Stomach (tissue), 4 donors: Measurements from ENCODE around the gene NELL1.

Experiments used
- EP300 ChIP-seq: sonication (generic); formaldehyde crosslinking; IDR thresholded peaks from one replicate; pipeline ENCODE4 v1.6.1; 2017; ENCODE audit warnings: antibody characterized with exemption
- POLR2A ChIP-seq, 4 donors: fragments of 450-650 bp; IDR thresholded peaks; one replicate each; pipeline ENCODE4 v1.6.1; 2016; ENCODE audit warnings: antibody characterized with exemption in 4 of 4, control low read depth in 2 of 4, mild to moderate bottlenecking in 1 of 4, moderate library complexity in 1 of 4
- POLR2AphosphoS5 ChIP-seq, 3 donors: sonication (generic); formaldehyde crosslinking; IDR thresholded peaks; one replicate each; pipeline ENCODE4 v1.6.1; 2016; ENCODE audit warnings: antibody characterized with exemption in 3 of 3
- TF ChIP-seq, protein P1 (sequence below), 7 experiments: fragments of 450-650 bp in 4 of 7; fragments of 200-600 bp in 3 of 7; sonication (generic) in 3 of 7; IDR thresholded peaks; one replicate each; pipeline ENCODE4 v1.5.1; 2016 to 2019; ENCODE audit warnings: antibody characterized with exemption in 7 of 7, control low read depth in 2 of 7, mild to moderate bottlenecking in 1 of 7

DNA sequence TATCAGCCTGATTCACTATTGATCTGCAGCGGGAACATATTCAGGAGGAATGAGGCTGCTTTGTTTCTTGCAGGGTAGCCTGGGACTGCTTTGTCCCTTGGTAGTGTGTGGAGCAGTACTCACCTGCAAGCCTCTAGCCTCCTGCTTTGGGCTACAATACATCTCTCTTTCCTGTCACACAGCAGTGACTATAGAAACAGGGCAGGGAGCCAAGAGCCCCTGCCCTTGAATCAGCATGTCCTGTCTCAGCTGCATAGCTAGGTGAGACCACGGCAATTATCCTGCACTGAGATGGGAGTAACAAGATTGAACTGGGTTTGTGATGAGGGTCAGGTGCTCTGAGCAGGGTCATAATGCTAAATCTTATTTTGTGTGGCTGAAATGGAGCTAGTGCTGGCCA, 191.9 kb downstream of the NELL1 start:
- TF ChIP-seq POLR2A (IDR thresholded peaks at IDR 0.05) = no peak
- no peak for TF ChIP-seq POLR2AphosphoS5 (IDR thresholded peaks at IDR 0.05)
- TF ChIP-seq, protein P1, sequence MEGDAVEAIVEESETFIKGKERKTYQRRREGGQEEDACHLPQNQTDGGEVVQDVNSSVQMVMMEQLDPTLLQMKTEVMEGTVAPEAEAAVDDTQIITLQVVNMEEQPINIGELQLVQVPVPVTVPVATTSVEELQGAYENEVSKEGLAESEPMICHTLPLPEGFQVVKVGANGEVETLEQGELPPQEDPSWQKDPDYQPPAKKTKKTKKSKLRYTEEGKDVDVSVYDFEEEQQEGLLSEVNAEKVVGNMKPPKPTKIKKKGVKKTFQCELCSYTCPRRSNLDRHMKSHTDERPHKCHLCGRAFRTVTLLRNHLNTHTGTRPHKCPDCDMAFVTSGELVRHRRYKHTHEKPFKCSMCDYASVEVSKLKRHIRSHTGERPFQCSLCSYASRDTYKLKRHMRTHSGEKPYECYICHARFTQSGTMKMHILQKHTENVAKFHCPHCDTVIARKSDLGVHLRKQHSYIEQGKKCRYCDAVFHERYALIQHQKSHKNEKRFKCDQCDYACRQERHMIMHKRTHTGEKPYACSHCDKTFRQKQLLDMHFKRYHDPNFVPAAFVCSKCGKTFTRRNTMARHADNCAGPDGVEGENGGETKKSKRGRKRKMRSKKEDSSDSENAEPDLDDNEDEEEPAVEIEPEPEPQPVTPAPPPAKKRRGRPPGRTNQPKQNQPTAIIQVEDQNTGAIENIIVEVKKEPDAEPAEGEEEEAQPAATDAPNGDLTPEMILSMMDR (IDR thresholded peaks at IDR 0.05) = no peak
- no peak for TF ChIP-seq EP300
